ENCODE data around the gene CEP104.

- TF ChIP-seq CTCF (IDR thresholded peaks at IDR 0.05): no peak
- TF ChIP-seq POLR2A (IDR thresholded peaks at IDR 0.05): no peak
Observed at GRCh38 chr1:3771108-3772026, 85.6 kb downstream of the CEP104 start.
